Esophagus squamous epithelium (tissue), 4 donors: ENCODE measurements around the gene KIF14.

Experiments
- CTCF ChIP-seq, 6 experiments: fragments of 450-650 bp in 4 of 6; fragments of 200-600 bp in 2 of 6; sonication (generic) in 2 of 6; IDR thresholded peaks; one replicate each; pipeline ENCODE4 v1.5.1; 2016 to 2019; ENCODE audit warnings: antibody characterized with exemption in 6 of 6, mild to moderate bottlenecking in 4 of 6, moderate library complexity in 4 of 6
- POLR2A ChIP-seq, 4 donors: fragments of 450-650 bp; IDR thresholded peaks; one replicate each; pipeline ENCODE4 v1.6.1; 2017; ENCODE audit warnings: antibody characterized with exemption in 4 of 4, mild to moderate bottlenecking in 4 of 4, moderate library complexity in 3 of 4

DNA sequence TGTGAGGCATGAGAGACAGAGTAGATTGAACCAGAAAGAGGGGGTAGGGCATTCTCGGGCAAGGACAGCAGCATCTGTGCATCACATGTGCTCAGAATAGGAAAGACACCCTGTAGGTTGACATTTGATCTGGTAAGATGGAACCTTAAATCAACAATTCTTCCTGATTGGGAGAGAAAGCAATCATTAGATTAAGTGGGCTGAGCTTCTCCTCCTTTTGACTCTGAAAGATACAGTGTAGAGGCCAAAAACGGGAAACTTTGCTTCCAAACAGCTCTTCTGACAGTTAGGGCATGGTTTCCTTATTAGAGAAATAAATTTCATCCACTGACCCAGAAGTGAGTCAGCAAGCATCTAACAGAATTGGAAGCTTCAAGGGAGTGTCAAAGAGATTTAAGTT lies 9.7 kb downstream of the KIF14 start:
- no peak for TF ChIP-seq CTCF (IDR thresholded peaks at IDR 0.05)
- no peak for TF ChIP-seq POLR2A (IDR thresholded peaks at IDR 0.05)
